ENCODE data around the gene NFYC.

The NFYC gene

GRCh38 chr1:40788561-40789341, 97.2 kb downstream of the NFYC start:
- H3K27ac ChIP-seq, result no peak overlapping the region
- TF ChIP-seq CTCF (conservative IDR thresholded peaks at IDR 0.05), result no peak

- TF ChIP-seq CTCF (conservative IDR thresholded peaks at IDR 0.05), result no peak
Observed at GRCh38 chr1:40789342-40789598, 97.8 kb downstream of the NFYC start.

GRCh38 chr1:40789661-40790430, 98.3 kb downstream of the NFYC start:
- no peak overlapping the region for H3K27ac ChIP-seq

More at GRCh38 chr1:40789342-40789598, 97.8 kb downstream of the NFYC start:
- no peak overlapping the region for H3K27ac ChIP-seq

GRCh38 chr1:40792036-40792435, 100.5 kb downstream of the NFYC start:
- no peak for TF ChIP-seq CTCF (conservative IDR thresholded peaks at IDR 0.05)
- no peak overlapping the region for H3K27ac ChIP-seq

More at GRCh38 chr1:40789661-40790430, 98.3 kb downstream of the NFYC start:
- no peak for TF ChIP-seq CTCF (conservative IDR thresholded peaks at IDR 0.05)

GRCh38 chr1:40793617-40794016, 102.1 kb downstream of the NFYC start:
- H3K27ac ChIP-seq, result no peak overlapping the region
- TF ChIP-seq CTCF (conservative IDR thresholded peaks at IDR 0.05), result no peak

GRCh38 chr1:40794048-40794447, 102.5 kb downstream of the NFYC start:
- no peak for TF ChIP-seq CTCF (conservative IDR thresholded peaks at IDR 0.05)

GRCh38 chr1:40794974-40795715, 103.6 kb downstream of the NFYC start:
- no peak for TF ChIP-seq CTCF (conservative IDR thresholded peaks at IDR 0.05)
- no peak overlapping the region for H3K27ac ChIP-seq

More at GRCh38 chr1:40794048-40794447, 102.5 kb downstream of the NFYC start:
- no peak overlapping the region for H3K27ac ChIP-seq
